ENCODE data around the gene LMBR1. TPM values are rescaled to one million over a fixed set of nuclear protein-coding genes. Genes with fewer than 3 reads are reported as not detected.
"Not testable (repeated sequence)": the region's sequence is repeated elsewhere in the genome, so short reads cannot be mapped to it uniquely, and the experiment has no call there.

Gene LMBR1
- polyA plus RNA-seq, 1 experiment: 20.8 TPM

DNA sequence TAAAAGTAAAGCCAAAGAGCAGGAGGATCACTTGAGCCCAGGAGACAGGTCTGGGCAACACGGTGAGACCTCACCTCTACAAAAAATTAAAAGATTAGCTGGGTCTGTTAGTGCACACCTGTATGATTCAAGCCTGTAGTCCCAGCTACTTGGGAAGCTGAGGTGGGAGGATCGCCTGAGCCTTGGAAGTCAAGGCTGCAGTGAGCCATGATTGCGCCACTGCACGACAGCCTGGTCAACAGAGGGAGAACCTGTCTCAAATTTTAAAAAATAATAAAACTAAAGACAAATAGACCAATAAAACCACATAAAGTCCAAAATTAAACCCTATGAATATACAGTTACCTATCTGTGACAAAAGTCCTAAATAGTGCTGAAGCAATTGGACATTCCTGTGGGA lies 3.2 kb downstream of the LMBR1 start:
- CTCF ChIA-PET: no interaction called here
- POLR2A ChIA-PET: no interaction called here
- TF ChIP-seq, protein P1, sequence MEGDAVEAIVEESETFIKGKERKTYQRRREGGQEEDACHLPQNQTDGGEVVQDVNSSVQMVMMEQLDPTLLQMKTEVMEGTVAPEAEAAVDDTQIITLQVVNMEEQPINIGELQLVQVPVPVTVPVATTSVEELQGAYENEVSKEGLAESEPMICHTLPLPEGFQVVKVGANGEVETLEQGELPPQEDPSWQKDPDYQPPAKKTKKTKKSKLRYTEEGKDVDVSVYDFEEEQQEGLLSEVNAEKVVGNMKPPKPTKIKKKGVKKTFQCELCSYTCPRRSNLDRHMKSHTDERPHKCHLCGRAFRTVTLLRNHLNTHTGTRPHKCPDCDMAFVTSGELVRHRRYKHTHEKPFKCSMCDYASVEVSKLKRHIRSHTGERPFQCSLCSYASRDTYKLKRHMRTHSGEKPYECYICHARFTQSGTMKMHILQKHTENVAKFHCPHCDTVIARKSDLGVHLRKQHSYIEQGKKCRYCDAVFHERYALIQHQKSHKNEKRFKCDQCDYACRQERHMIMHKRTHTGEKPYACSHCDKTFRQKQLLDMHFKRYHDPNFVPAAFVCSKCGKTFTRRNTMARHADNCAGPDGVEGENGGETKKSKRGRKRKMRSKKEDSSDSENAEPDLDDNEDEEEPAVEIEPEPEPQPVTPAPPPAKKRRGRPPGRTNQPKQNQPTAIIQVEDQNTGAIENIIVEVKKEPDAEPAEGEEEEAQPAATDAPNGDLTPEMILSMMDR (IDR thresholded peaks at IDR 0.05; ENCODE audit: low read depth, low read length): no peak
- Histone ChIP-seq H3K4me3 (ENCODE audit: low read depth, low read length) (no peak overlapping the region), H3K27me3 (ENCODE audit: control insufficient read depth, insufficient read depth, low read length) (no peaks in the 10 kb centered on the region), H3K9me3 (ENCODE audit: control insufficient read depth, insufficient read depth, low read length) (no peaks in the 10 kb centered on the region), H3K27ac (ENCODE audit: low read depth, low read length) (no peak overlapping the region)
- no peak for DNase-seq (ENCODE audit: low read depth, low spot score)

DNA sequence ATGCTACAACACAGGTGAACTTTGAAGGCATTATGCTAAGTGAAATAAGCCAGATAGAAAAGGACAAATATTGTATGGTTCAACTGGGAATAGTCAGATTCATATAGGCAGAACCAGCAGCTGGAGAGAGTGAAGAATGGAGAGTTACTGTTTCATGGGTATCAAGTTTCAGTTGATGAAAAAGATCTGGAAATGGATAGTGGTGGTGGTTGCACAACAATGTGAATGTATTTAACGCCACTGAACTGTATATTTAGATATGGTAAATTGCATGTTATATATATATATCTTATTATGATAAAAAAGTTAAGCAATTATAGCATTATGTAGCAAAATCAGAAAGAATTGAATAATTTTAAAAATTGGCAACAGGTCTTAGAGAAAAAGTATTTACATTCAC lies 3.9 kb downstream of the LMBR1 start:
- Histone ChIP-seq H3K27ac (ENCODE audit: low read depth, low read length) (no peak overlapping the region), H3K27me3 (ENCODE audit: control insufficient read depth, insufficient read depth, low read length) (no peaks in the 10 kb centered on the region), H3K4me3 (ENCODE audit: low read depth, low read length) (no peak overlapping the region), H3K9me3 (ENCODE audit: control insufficient read depth, insufficient read depth, low read length) (no peaks in the 10 kb centered on the region)
- POLR2A ChIA-PET: no interaction called here
- CTCF ChIA-PET: no interaction called here
- TF ChIP-seq, protein P1 (IDR thresholded peaks at IDR 0.05; ENCODE audit: low read depth, low read length): no peak
- DNase-seq (ENCODE audit: low read depth, low spot score): no peak

- CTCF ChIA-PET: no interaction called here
- Histone ChIP-seq H3K9me3 (ENCODE audit: control insufficient read depth, insufficient read depth, low read length) (no peaks in the 10 kb centered on the region), H3K27ac (ENCODE audit: low read depth, low read length) (no peak overlapping the region), H3K4me3 (ENCODE audit: low read depth, low read length) (no peak overlapping the region), H3K27me3 (ENCODE audit: control insufficient read depth, insufficient read depth, low read length) (no peaks in the 10 kb centered on the region)
- POLR2A ChIA-PET: no interaction called here
- DNase-seq (ENCODE audit: low read depth, low spot score): no peak
- TF ChIP-seq, protein P1 (IDR thresholded peaks at IDR 0.05; ENCODE audit: low read depth, low read length): no peak
These were observed 6.8 kb downstream of the LMBR1 start for GRCh38 chr7:156886020-156886795.

- TF ChIP-seq, protein P1 (IDR thresholded peaks at IDR 0.05; ENCODE audit: low read depth, low read length): no peak
- no peak overlapping the region for H3K27ac ChIP-seq (ENCODE audit: low read depth, low read length)
- H3K9me3 ChIP-seq (ENCODE audit: control insufficient read depth, insufficient read depth, low read length): peaks cover 3% of the 10 kb centered on the region; the same call in 1 of the 2 replicates
- DNase-seq (ENCODE audit: low read depth, low spot score): no peak
- H3K4me3 ChIP-seq (ENCODE audit: low read depth, low read length): no peak overlapping the region
- CTCF ChIA-PET: no interaction called here
- POLR2A ChIA-PET: no interaction called here
- H3K27me3 ChIP-seq (ENCODE audit: control insufficient read depth, insufficient read depth, low read length): no peaks in the 10 kb centered on the region
These were observed 11.3 kb downstream of the LMBR1 start for GRCh38 chr7:156881679-156882078.

DNA sequence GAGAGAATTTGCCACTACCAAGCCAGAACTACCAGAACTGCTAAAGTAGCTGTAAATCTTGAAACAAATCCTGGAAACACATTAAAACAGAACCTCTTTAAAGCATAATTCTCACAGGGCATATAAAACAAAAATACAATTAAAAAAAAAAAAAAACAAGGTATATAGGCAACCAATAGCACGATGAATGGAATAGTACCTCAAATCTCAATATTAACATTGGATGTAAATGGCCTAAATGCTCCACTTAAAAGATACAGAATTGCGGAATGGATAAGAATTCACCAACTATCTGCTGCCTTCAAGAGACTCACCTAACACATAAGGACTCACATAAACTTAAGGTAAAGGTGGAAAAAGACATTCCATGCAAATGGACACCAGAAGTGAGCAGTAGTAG lies 17.2 kb downstream of the LMBR1 start:
- Histone ChIP-seq H3K9me3 (ENCODE audit: control insufficient read depth, insufficient read depth, low read length) (peaks cover 12% of the 10 kb centered on the region; the same call in 1 of the 2 replicates), H3K4me3 (ENCODE audit: low read depth, low read length) (no peak overlapping the region), H3K27me3 (ENCODE audit: control insufficient read depth, insufficient read depth, low read length) (no peaks in the 10 kb centered on the region), H3K27ac (ENCODE audit: low read depth, low read length) (no peak overlapping the region)
- DNase-seq (ENCODE audit: low read depth, low spot score): no peak
- TF ChIP-seq, protein P1 (IDR thresholded peaks at IDR 0.05; ENCODE audit: low read depth, low read length): no peak
- ChIA-PET CTCF (no interaction called here), POLR2A (no interaction called here)

GRCh38 chr7:156868363-156868762 lies 24.6 kb downstream of the LMBR1 start:
- POLR2A ChIA-PET; DNase-seq (ENCODE audit: low read depth, low spot score); H3K9me3 ChIP-seq (ENCODE audit: control insufficient read depth, insufficient read depth, low read length); H3K27ac ChIP-seq (ENCODE audit: low read depth, low read length); H3K4me3 ChIP-seq (ENCODE audit: low read depth, low read length); CTCF ChIA-PET; H3K27me3 ChIP-seq (ENCODE audit: control insufficient read depth, insufficient read depth, low read length): not testable (repeated sequence)

All from AG04450 (cell line).